Right cardiac atrium (tissue), 5 donors: Measurements from ENCODE around the gene TSSK6. TPM values are rescaled to one million over a fixed set of nuclear protein-coding genes. Genes with fewer than 3 reads are reported as not detected.

ENCODE experiments used
- ATAC-seq, 2 donors: fragments of 200-7000 bp; cut with Tn5 transposase; one replicate each; pipeline versions ENCODE4 v1.8.0 to v1.9.1; 2020; ENCODE audit warnings: moderate library complexity in 2 of 2, mild to moderate bottlenecking in 1 of 2
- DNase-seq, 3 donors: peaks; one replicate each; pipeline ENCODE4 v3.0.0-alpha.2; 2020
- H3K27ac ChIP-seq: one replicate; pipeline ENCODE4 v1.5.1; 2013; ENCODE audit warnings: mild to moderate bottlenecking, low read length, control low read depth, moderate library complexity
- H3K27me3 ChIP-seq: one replicate; pipeline ENCODE4 v1.6.1; 2013; ENCODE audit not compliant: control insufficient read depth, insufficient read depth
- H3K4me1 ChIP-seq: one replicate; pipeline ENCODE4 v1.6.1; 2013; ENCODE audit warnings: low read length; ENCODE audit not compliant: control insufficient read depth, insufficient read depth
- H3K4me3 ChIP-seq: one replicate; pipeline ENCODE4 v1.5.1; 2013; ENCODE audit warnings: low read length, control low read depth
- H3K9me3 ChIP-seq: one replicate; pipeline ENCODE4 v1.6.1; 2013; ENCODE audit warnings: low read length; ENCODE audit not compliant: control insufficient read depth
- WGBS: extraction: QIAGEN DNeasy Blood & Tissue Kit; methylation state at CpG from one replicate; pipeline ENCODE4 v1.1.7; 2013; 5-methylcytosine and 5-hydroxymethylcytosine counted together
- intact Hi-C, 4 donors: fragments of 100-400 bp; cut with DNase I; formaldehyde crosslinking; loops; one replicate each; pipeline versions ENCODE4 v1.11.0 to v1.14.0; 2022 to 2023
- polyA plus RNA-seq: library from polyadenylated mRNA; stranded (reverse); fragments of 200-250 nt; gene quantifications from one replicate; pipeline ENCODE4 v1.2.3, GENCODE V29; 2013
- total RNA-seq, 4 donors: library from RNA; stranded (reverse); fragmentation: NEBNext Ultra II Directional; extraction: Animal tissue kit (Norgen Biotek cat#: 25700); gene quantifications; one replicate each; pipeline ENCODE4 v1.2.1, GENCODE V29; 2021
- donor health status: healthy with polysubstance abuse.
- donor health status: DM: no; HTN: yes; CAD: no.
- donor health status: DM: no; HTN: no; CAD: no.
- donor health status: DM: no; HTN: yes; CAD: no; lungs with severe emphysema.
- donor health status: DM: yes; HTN: yes; CAD: no.

Gene TSSK6
- total and polyA plus RNA-seq, 5 donors = 0.28 to 0.97 (median 0.77) TPM

DNA sequence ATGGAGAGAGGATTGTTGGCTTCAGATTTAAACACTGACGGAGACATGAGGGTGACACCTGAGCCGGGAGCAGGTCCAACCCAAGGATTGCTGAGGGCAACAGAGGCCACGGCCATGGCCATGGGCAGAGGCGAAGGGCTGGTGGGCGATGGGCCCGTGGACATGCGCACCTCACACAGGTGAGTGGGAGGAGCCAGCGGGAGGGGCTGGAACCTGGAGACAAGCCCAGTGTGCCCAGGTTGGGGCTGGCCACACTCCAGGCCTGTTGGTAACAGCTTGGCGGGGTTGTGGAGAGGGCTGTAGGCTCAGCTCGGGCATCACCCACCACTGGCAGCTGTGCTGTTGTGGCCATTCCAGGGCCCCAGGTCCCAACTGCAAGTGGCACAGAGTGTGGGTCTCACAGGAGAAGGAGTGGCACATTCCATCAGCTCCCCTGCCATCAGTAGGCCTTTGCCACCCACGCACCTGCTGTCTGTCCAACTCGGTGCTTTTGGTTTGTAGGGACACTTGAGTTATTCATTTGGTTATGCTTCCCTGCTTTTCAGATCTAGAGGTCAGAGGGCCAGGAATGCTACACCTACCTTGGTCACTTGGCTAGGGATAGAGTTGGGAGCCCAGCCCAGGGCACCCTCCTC lies 49.8 kb downstream of the TSSK6 start:
- Histone ChIP-seq H3K4me3 (no peak overlapping the region), H3K9me3 (peaks cover 2% of the 10 kb centered on the region), H3K27me3 (no peaks in the 10 kb centered on the region), H3K4me1 (peaks cover 30% of the 10 kb centered on the region), H3K27ac (no peak overlapping the region)
- DNase-seq (no peak), ATAC-seq (no peak)
- 94% methylated on average over 12 of the region's 12 CpGs for WGBS
- intact Hi-C loops = no loop called here

DNA sequence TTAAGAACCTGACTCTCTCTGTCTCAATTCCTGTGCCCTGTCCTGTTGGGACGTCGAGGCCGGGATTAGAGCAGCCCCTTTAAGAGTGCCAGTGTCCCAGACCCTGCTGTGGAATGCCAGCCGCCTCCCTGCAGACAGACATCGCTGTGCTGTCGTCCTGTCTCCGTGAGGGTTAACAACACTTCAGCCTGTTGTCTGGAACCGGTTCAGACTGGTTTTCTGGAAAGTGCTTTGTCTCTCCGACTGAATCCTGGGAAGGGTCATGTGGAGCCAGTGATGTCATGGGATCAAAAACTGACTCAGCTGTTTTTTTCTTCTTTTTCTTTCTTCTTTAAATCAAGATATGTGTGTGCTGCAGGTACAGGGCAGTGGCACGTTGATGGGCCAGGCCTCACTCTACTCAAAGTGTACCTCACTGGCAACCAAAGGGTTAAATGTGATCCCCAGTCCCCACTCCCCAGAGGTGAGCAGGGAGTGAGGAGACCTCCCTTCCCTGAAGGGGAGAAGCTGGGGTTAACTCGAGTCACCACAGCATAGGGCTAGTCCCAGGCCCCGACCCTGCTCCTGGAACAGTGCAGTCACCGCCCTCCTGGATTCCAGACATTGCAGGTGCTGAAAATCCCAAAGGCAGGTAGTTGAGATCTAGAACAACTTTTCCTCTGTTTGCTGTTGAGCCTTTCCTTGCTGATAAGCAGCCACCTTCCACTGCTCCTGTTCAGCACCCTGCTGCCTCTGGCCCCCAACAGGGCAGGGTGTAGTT lies 50.8 kb downstream of the TSSK6 start:
- peaks cover 2% of the 10 kb centered on the region for H3K9me3 ChIP-seq
- DNase-seq (no peak), ATAC-seq (no peak)
- 47% methylated on average over 13 of the region's 13 CpGs for WGBS
- intact Hi-C loops = no loop called here
- peak overlapping the region; percentile 61 for H3K27ac ChIP-seq
- no peak overlapping the region for H3K4me3 ChIP-seq
- H3K27me3 ChIP-seq = no peaks in the 10 kb centered on the region
- peaks cover 39% of the 10 kb centered on the region for H3K4me1 ChIP-seq

Other genes with a start within 250 kb of the TSSK6 start
- 1 to 10 TPM in 1 of 4 donors, under 1 TPM in 3; 0.48 to 1.3 (median 0.90) TPM for gene TM6SF2, start 242.2 kb downstream of the TSSK6 start, total RNA-seq
- 0.34 TPM for gene TM6SF2, start 242.2 kb downstream of the TSSK6 start, polyA plus RNA-seq
- 10 to 100 TPM; 34.8 to 44.9 (median 41.5) TPM for gene SUGP1, start 195.0 kb downstream of the TSSK6 start, total RNA-seq
- 27.4 TPM for gene SUGP1, start 195.0 kb downstream of the TSSK6 start, polyA plus RNA-seq
- gene MAU2, start 194.7 kb downstream of the TSSK6 start, total RNA-seq = 10 to 100 TPM; 26.5 to 36.2 (median 32.2) TPM
- gene MAU2, start 194.7 kb downstream of the TSSK6 start, polyA plus RNA-seq = 20.5 TPM
- 10 to 100 TPM; 31.4 to 53.9 (median 36.0) TPM for gene GATAD2A, start 109.9 kb downstream of the TSSK6 start, total RNA-seq
- gene GATAD2A, start 109.9 kb downstream of the TSSK6 start, polyA plus RNA-seq = 12.2 TPM
- gene NDUFA13, start 677 bp upstream of the TSSK6 start, total RNA-seq = 1,000 to 10,000 TPM in 1 of 4 donors, 100 to 1,000 TPM in 3; 785 to 1,013 (median 850) TPM
- 1,226 TPM for gene NDUFA13, start 677 bp upstream of the TSSK6 start, polyA plus RNA-seq
- 1 to 10 TPM; 1.3 to 4.3 (median 1.6) TPM for gene YJEFN3, start 13.4 kb upstream of the TSSK6 start, total RNA-seq
- 2.9 TPM for gene YJEFN3, start 13.4 kb upstream of the TSSK6 start, polyA plus RNA-seq
- under 1 TPM; 0.08 to 0.39 (median 0.22) TPM for gene CILP2, start 22.7 kb upstream of the TSSK6 start, total RNA-seq
- gene CILP2, start 22.7 kb upstream of the TSSK6 start, polyA plus RNA-seq = 0.05 TPM
- under 1 TPM in 1 of 4 donors, not detected in 3; 0.56 TPM for gene PBX4, start 103.1 kb upstream of the TSSK6 start, total RNA-seq
- gene PBX4, start 103.1 kb upstream of the TSSK6 start, polyA plus RNA-seq = 0.36 TPM
- 1 to 10 TPM in 2 of 4 donors, under 1 TPM in 2; 0.57 to 3.0 (median 1.2) TPM for gene LPAR2, start 112.7 kb upstream of the TSSK6 start, total RNA-seq
- gene LPAR2, start 112.7 kb upstream of the TSSK6 start, polyA plus RNA-seq = 1.1 TPM
- 1 to 10 TPM; 3.1 to 6.3 (median 5.3) TPM for gene GMIP, start 128.1 kb upstream of the TSSK6 start, total RNA-seq
- gene GMIP, start 128.1 kb upstream of the TSSK6 start, polyA plus RNA-seq = 2.3 TPM
- gene ATP13A1, start 148.1 kb upstream of the TSSK6 start, total RNA-seq = 10 to 100 TPM; 21.7 to 28.0 (median 23.6) TPM
- 16.7 TPM for gene ATP13A1, start 148.1 kb upstream of the TSSK6 start, polyA plus RNA-seq
- gene ZNF101, start 153.3 kb upstream of the TSSK6 start, total RNA-seq = 1 to 10 TPM; 3.1 to 5.9 (median 5.0) TPM
- 3.1 TPM for gene ZNF101, start 153.3 kb upstream of the TSSK6 start, polyA plus RNA-seq
- gene ZNF14, start 217.6 kb upstream of the TSSK6 start, total RNA-seq = 1 to 10 TPM; 4.4 to 5.8 (median 5.3) TPM
- 3.5 TPM for gene ZNF14, start 217.6 kb upstream of the TSSK6 start, polyA plus RNA-seq